ENCODE data around the gene RAD9A.
"Not testable (repeated sequence)": the region's sequence is repeated elsewhere in the genome, so short reads cannot be mapped to it uniquely, and the experiment has no call there.

GRCh38 chr11:67403085-67403484, 11.3 kb downstream of the RAD9A start:
- not testable (repeated sequence) for TF ChIP-seq CTCF (conservative IDR thresholded peaks at IDR 0.05; ENCODE audit: low read depth, low read length); RAD21 (IDR thresholded peaks at IDR 0.05; ENCODE audit: low read length); CEBPB (IDR thresholded peaks at IDR 0.05; ENCODE audit: low read depth, low read length); FOS (IDR thresholded peaks at IDR 0.05; ENCODE audit: low read depth, low read length); RFX5 (IDR thresholded peaks at IDR 0.05; ENCODE audit: low read depth, low read length); SMC3 (IDR thresholded peaks at IDR 0.05; ENCODE audit: low read depth, low read length); MAZ (IDR thresholded peaks at IDR 0.05; ENCODE audit: borderline replicate concordance, low read depth, low read length); POLR2A (IDR thresholded peaks at IDR 0.05; ENCODE audit: low read depth, low read length); RCOR1 (IDR thresholded peaks at IDR 0.05; ENCODE audit: insufficient replicate concordance, low read length); NFE2L2 (IDR thresholded peaks at IDR 0.05; ENCODE audit: low read depth, low read length); USF2 (IDR thresholded peaks at IDR 0.05; ENCODE audit: low read depth, low read length)
